Gastroesophageal sphincter (tissue), 4 donors: ENCODE measurements around the gene LMCD1. TPM values are rescaled to one million over a fixed set of nuclear protein-coding genes. Genes with fewer than 3 reads are reported as not detected.

Source experiments
- ATAC-seq: fragments of 150-250 bp; one replicate; pipeline ENCODE4 v1.9.1; 2016; ENCODE audit warnings: mild to moderate bottlenecking, moderate library complexity
- H3K27ac ChIP-seq, 4 donors: fragments of 200-600 bp; sonication (generic) in 3 of 4; 1 replicate in 3 of 4; 2 replicates in 1 of 4; pipeline ENCODE4 v1.5.1; 2016 to 2019
- H3K27me3 ChIP-seq: fragments of 200-600 bp; sonication (generic); one replicate; pipeline ENCODE4 v1.5.1; 2019
- H3K36me3 ChIP-seq, 2 donors: fragments of 200-600 bp; sonication (generic); one replicate each; pipeline ENCODE4 v1.5.1; 2019; ENCODE audit warnings: control low read depth in 1 of 2
- H3K4me1 ChIP-seq, 3 donors: fragments of 200-600 bp; sonication (generic); 1 replicate in 2 of 3; 2 replicates in 1 of 3; pipeline ENCODE4 v1.5.1; 2016 to 2019; ENCODE audit warnings: control low read depth in 2 of 3
- H3K4me3 ChIP-seq, 2 donors: fragments of 200-600 bp; sonication (generic); one replicate each; pipeline ENCODE4 v1.5.1; 2019; ENCODE audit warnings: mild to moderate bottlenecking in 1 of 2, moderate library complexity in 1 of 2
- H3K9me3 ChIP-seq, 3 donors: fragments of 200-600 bp; sonication (generic); one replicate each; pipeline ENCODE4 v1.5.1; 2017 to 2019; ENCODE audit warnings: control low read depth in 2 of 3
- CTCF ChIP-seq, 4 experiments: fragments of 200-600 bp in 2 of 4; fragments of 450-650 bp in 2 of 4; sonication (generic) in 1 of 4; IDR thresholded peaks; one replicate each; pipeline ENCODE4 v1.5.1; 2017 to 2019; ENCODE audit warnings: antibody characterized with exemption in 4 of 4, mild to moderate bottlenecking in 2 of 4, moderate library complexity in 2 of 4
- EP300 ChIP-seq: sonication (generic); formaldehyde crosslinking; IDR thresholded peaks from one replicate; pipeline ENCODE4 v1.6.1; 2017; ENCODE audit warnings: antibody characterized with exemption, mild to moderate bottlenecking
- POLR2A ChIP-seq, 2 donors: fragments of 450-650 bp; IDR thresholded peaks; one replicate each; pipeline ENCODE4 v1.6.1; 2017; ENCODE audit warnings: antibody characterized with exemption in 2 of 2, mild to moderate bottlenecking in 2 of 2, moderate library complexity in 1 of 2
- POLR2AphosphoS5 ChIP-seq: sonication (generic); formaldehyde crosslinking; IDR thresholded peaks from one replicate; pipeline ENCODE4 v1.6.1; 2017; ENCODE audit warnings: antibody characterized with exemption
- WGBS, 2 donors: methylation state at CpG; one replicate each; pipeline ENCODE4 v1.1.5; 2018; ENCODE audit warnings: low coverage in 1 of 2; 5-methylcytosine and 5-hydroxymethylcytosine counted together
- total RNA-seq, 4 donors: library from RNA; depleted of rRNA; stranded (reverse); fragments of >200 nt; gene quantifications; one replicate each; pipeline ENCODE4 v1.1.0, GENCODE V29; 2016

The LMCD1 gene
- total RNA-seq, 4 donors from 2014 or later = 17.6 to 318 (median 136) TPM

- Histone ChIP-seq H3K27me3 (no peaks in the 10 kb centered on the region), H3K36me3 (peaks cover 0 to 27% of the 10 kb centered on the region in 2 donors), H3K27ac (no peak overlapping the region), H3K4me3 (no peak overlapping the region), H3K4me1 (no peaks in the 10 kb centered on the region), H3K9me3 (no peaks in the 10 kb centered on the region)
- WGBS, 2 donors = 86 to 100% methylated on average over 2 to 4 of the region's 4 CpGs
- no peak for ATAC-seq
- TF ChIP-seq CTCF (IDR thresholded peaks at IDR 0.05) = no peak
Measured at GRCh38 chr3:8563146-8563545, 61.5 kb downstream of the LMCD1 start.

- TF ChIP-seq CTCF (IDR thresholded peaks at IDR 0.05) (no peak), POLR2AphosphoS5 (no peak), POLR2A (IDR thresholded peaks at IDR 0.05) (no peak), EP300 (no peak)
- Histone ChIP-seq H3K36me3 (peaks cover 0 to 31% of the 10 kb centered on the region in 2 donors), H3K4me3 (no peak overlapping the region), H3K27ac (no peak overlapping the region), H3K27me3 (no peaks in the 10 kb centered on the region), H3K9me3 (no peaks in the 10 kb centered on the region), H3K4me1 (no peaks in the 10 kb centered on the region)
- 94 to 95% methylated on average over 3 to 4 of the region's 4 CpGs for WGBS, 2 donors
- ATAC-seq = no peak
Measured at GRCh38 chr3:8563597-8563996, 62.0 kb downstream of the LMCD1 start.

- Histone ChIP-seq H3K4me3 (no peak overlapping the region), H3K27me3 (no peaks in the 10 kb centered on the region), H3K36me3 (peaks cover 0 to 49% of the 10 kb centered on the region in 2 donors), H3K9me3 (no peaks in the 10 kb centered on the region), H3K4me1 (no peaks in the 10 kb centered on the region), H3K27ac (no peak overlapping the region)
- WGBS, 2 donors = 92% methylated on average over 2 of the region's 15 CpGs; no CpG with 5 or more reads in 1 of the 2 donors
- no peak for TF ChIP-seq POLR2AphosphoS5
- ATAC-seq = no peak
Measured at GRCh38 chr3:8565376-8565775, 63.8 kb downstream of the LMCD1 start.

- no peaks in the 10 kb centered on the region for H3K9me3 ChIP-seq
- 89 to 96% methylated on average over 7 of the region's 7 CpGs for WGBS, 2 donors
- peaks cover 0 to 49% of the 10 kb centered on the region in 2 donors for H3K36me3 ChIP-seq
- no peak for TF ChIP-seq POLR2A (IDR thresholded peaks at IDR 0.05)
- TF ChIP-seq CTCF (IDR thresholded peaks at IDR 0.05) = no peak
- TF ChIP-seq EP300 = no peak
- H3K27ac ChIP-seq = no peak overlapping the region
- no peaks in the 10 kb centered on the region for H3K27me3 ChIP-seq
- no peak for ATAC-seq
- no peak overlapping the region for H3K4me3 ChIP-seq
- H3K4me1 ChIP-seq = peaks cover 0 to 4% (median 0%) of the 10 kb centered on the region in 3 donors
Measured at GRCh38 chr3:8567784-8568575, 66.4 kb downstream of the LMCD1 start.

GRCh38 chr3:8571256-8571655 is 69.6 kb downstream of the LMCD1 start:
- Histone ChIP-seq H3K36me3 (peaks cover 0 to 41% of the 10 kb centered on the region in 2 donors), H3K4me1 (peaks cover 2 to 4% (median 2%) of the 10 kb centered on the region in 3 donors), H3K4me3 (no peak overlapping the region), H3K27me3 (no peaks in the 10 kb centered on the region), H3K27ac (no peak overlapping the region), H3K9me3 (no peaks in the 10 kb centered on the region)
- WGBS, 2 donors = 50 to 64% methylated on average over 2 to 3 of the region's 3 CpGs
- ATAC-seq = no peak
- TF ChIP-seq CTCF (IDR thresholded peaks at IDR 0.05) (no peak), EP300 (no peak), POLR2A (IDR thresholded peaks at IDR 0.05) (no peak), POLR2AphosphoS5 (no peak)
